ENCODE data around the gene COBL.

The COBL gene

GRCh38 chr7:51316666-51317581 is at the start of gene COBL:
Gene COBL, minus strand, starts transcription at chr7:51316809. Its CDS starts 176 bp downstream, at chr7:51316633.
- Mint-ChIP-seq H3K27ac (no peak within 1 kb of the TSS), H3K4me1 (ENCODE audit: low read depth) (peaks cover 11% of the 10 kb centered on the region), H3K4me3 (peak within 1 kb of the TSS; percentile 56), H3K27me3 (peaks cover 61% of the 10 kb centered on the region), H3K36me3 (ENCODE audit: low read depth) (no peaks in the 10 kb centered on the region), H3K9me3 (no peaks in the 10 kb centered on the region)
- DNase-seq: no peak

- H3K4me1 Mint-ChIP-seq (ENCODE audit: low read depth): no peaks in the 10 kb centered on the region
- no peak overlapping the region for H3K27ac Mint-ChIP-seq
- no peaks in the 10 kb centered on the region for H3K36me3 Mint-ChIP-seq (ENCODE audit: low read depth)
- no peak overlapping the region for H3K4me3 Mint-ChIP-seq
- DNase-seq: no peak
- peaks cover 2% of the 10 kb centered on the region for H3K9me3 Mint-ChIP-seq
- H3K27me3 Mint-ChIP-seq: peaks cover 3% of the 10 kb centered on the region
Measured at GRCh38 chr7:51366172-51366728, 49.6 kb upstream of the COBL start.

- Mint-ChIP-seq H3K36me3 (ENCODE audit: low read depth) (no peaks in the 10 kb centered on the region), H3K4me1 (ENCODE audit: low read depth) (no peaks in the 10 kb centered on the region), H3K27ac (no peak overlapping the region), H3K27me3 (no peaks in the 10 kb centered on the region), H3K9me3 (peaks cover 5% of the 10 kb centered on the region), H3K4me3 (no peak overlapping the region)
- DNase-seq: no peak
Measured at GRCh38 chr7:51357821-51358220, 41.2 kb upstream of the COBL start.

GRCh38 chr7:51356849-51357516 is 40.4 kb upstream of the COBL start:
- Mint-ChIP-seq H3K36me3 (ENCODE audit: low read depth) (no peaks in the 10 kb centered on the region), H3K4me3 (no peak overlapping the region), H3K27ac (no peak overlapping the region), H3K27me3 (no peaks in the 10 kb centered on the region), H3K9me3 (peaks cover 3% of the 10 kb centered on the region), H3K4me1 (ENCODE audit: low read depth) (no peaks in the 10 kb centered on the region)
- DNase-seq: no peak

GRCh38 chr7:51354897-51355296 is 38.3 kb upstream of the COBL start:
- Mint-ChIP-seq H3K27me3 (no peaks in the 10 kb centered on the region), H3K27ac (no peak overlapping the region), H3K36me3 (ENCODE audit: low read depth) (no peaks in the 10 kb centered on the region), H3K9me3 (peaks cover 3% of the 10 kb centered on the region), H3K4me3 (no peak overlapping the region), H3K4me1 (ENCODE audit: low read depth) (no peaks in the 10 kb centered on the region)
- no peak for DNase-seq

GRCh38 chr7:51354434-51354833 is 37.8 kb upstream of the COBL start:
- Mint-ChIP-seq H3K27me3 (no peaks in the 10 kb centered on the region), H3K27ac (no peak overlapping the region), H3K4me1 (ENCODE audit: low read depth) (no peaks in the 10 kb centered on the region), H3K36me3 (ENCODE audit: low read depth) (no peaks in the 10 kb centered on the region), H3K4me3 (no peak overlapping the region), H3K9me3 (peaks cover 3% of the 10 kb centered on the region)
- no peak for DNase-seq

- DNase-seq: no peak
- H3K27ac Mint-ChIP-seq: no peak overlapping the region
- H3K4me3 Mint-ChIP-seq: no peak overlapping the region
- peaks cover 3% of the 10 kb centered on the region for H3K9me3 Mint-ChIP-seq
- no peaks in the 10 kb centered on the region for H3K27me3 Mint-ChIP-seq
- no peaks in the 10 kb centered on the region for H3K4me1 Mint-ChIP-seq (ENCODE audit: low read depth)
- H3K36me3 Mint-ChIP-seq (ENCODE audit: low read depth): no peaks in the 10 kb centered on the region
Measured at GRCh38 chr7:51352174-51353100, 35.8 kb upstream of the COBL start.

- no peak overlapping the region for H3K27ac Mint-ChIP-seq
- H3K27me3 Mint-ChIP-seq: no peaks in the 10 kb centered on the region
- peaks cover 3% of the 10 kb centered on the region for H3K9me3 Mint-ChIP-seq
- no peak for DNase-seq
- H3K36me3 Mint-ChIP-seq (ENCODE audit: low read depth): no peaks in the 10 kb centered on the region
- H3K4me3 Mint-ChIP-seq: no peak overlapping the region
- H3K4me1 Mint-ChIP-seq (ENCODE audit: low read depth): no peaks in the 10 kb centered on the region
Measured at GRCh38 chr7:51351661-51352060, 35.1 kb upstream of the COBL start.

GRCh38 chr7:51350546-51350896 is 33.9 kb upstream of the COBL start:
- Mint-ChIP-seq H3K4me1 (ENCODE audit: low read depth) (no peaks in the 10 kb centered on the region), H3K27ac (no peak overlapping the region)

GRCh38 chr7:51349820-51350545 is 33.4 kb upstream of the COBL start:
- Mint-ChIP-seq H3K4me1 (ENCODE audit: low read depth) (no peaks in the 10 kb centered on the region), H3K9me3 (peaks cover 3% of the 10 kb centered on the region), H3K27me3 (no peaks in the 10 kb centered on the region), H3K4me3 (no peak overlapping the region), H3K36me3 (ENCODE audit: low read depth) (no peaks in the 10 kb centered on the region), H3K27ac (no peak overlapping the region)
- DNase-seq: no peak

More at GRCh38 chr7:51350546-51350896, 33.9 kb upstream of the COBL start:
- H3K9me3 Mint-ChIP-seq: peaks cover 3% of the 10 kb centered on the region
- no peaks in the 10 kb centered on the region for H3K27me3 Mint-ChIP-seq
- H3K4me3 Mint-ChIP-seq: no peak overlapping the region
- no peaks in the 10 kb centered on the region for H3K36me3 Mint-ChIP-seq (ENCODE audit: low read depth)
- no peak for DNase-seq

- H3K27me3 Mint-ChIP-seq: no peaks in the 10 kb centered on the region
- no peaks in the 10 kb centered on the region for H3K9me3 Mint-ChIP-seq
- no peak overlapping the region for H3K4me3 Mint-ChIP-seq
- H3K36me3 Mint-ChIP-seq (ENCODE audit: low read depth): no peaks in the 10 kb centered on the region
- H3K4me1 Mint-ChIP-seq (ENCODE audit: low read depth): no peaks in the 10 kb centered on the region
- no peak overlapping the region for H3K27ac Mint-ChIP-seq
- no peak for DNase-seq
Measured at GRCh38 chr7:51346126-51346525, 29.5 kb upstream of the COBL start.

- Mint-ChIP-seq H3K27me3 (no peaks in the 10 kb centered on the region), H3K4me3 (no peak overlapping the region), H3K9me3 (no peaks in the 10 kb centered on the region), H3K27ac (no peak overlapping the region), H3K36me3 (ENCODE audit: low read depth) (no peaks in the 10 kb centered on the region), H3K4me1 (ENCODE audit: low read depth) (no peaks in the 10 kb centered on the region)
- DNase-seq: no peak
Measured at GRCh38 chr7:51344406-51345138, 28.0 kb upstream of the COBL start.

GRCh38 chr7:51340936-51341335 is 24.3 kb upstream of the COBL start:
- H3K4me3 Mint-ChIP-seq: no peak overlapping the region
- no peaks in the 10 kb centered on the region for H3K36me3 Mint-ChIP-seq (ENCODE audit: low read depth)
- H3K27me3 Mint-ChIP-seq: no peaks in the 10 kb centered on the region
- no peaks in the 10 kb centered on the region for H3K4me1 Mint-ChIP-seq (ENCODE audit: low read depth)
- DNase-seq: no peak
- H3K9me3 Mint-ChIP-seq: no peaks in the 10 kb centered on the region
- no peak overlapping the region for H3K27ac Mint-ChIP-seq

Measured in activated T-cell treated with anti-CD3 and anti-CD28 coated beads, Interleukin-2, amount 50 U/mL, for 24 hours (primary cell).